ENCODE measurements around the gene GABARAP. TPM values are rescaled to one million over a fixed set of nuclear protein-coding genes. Genes with fewer than 3 reads are reported as not detected.

The GABARAP gene
- total RNA-seq: 100 to 1,000 TPM; 187 to 446 TPM

DNA sequence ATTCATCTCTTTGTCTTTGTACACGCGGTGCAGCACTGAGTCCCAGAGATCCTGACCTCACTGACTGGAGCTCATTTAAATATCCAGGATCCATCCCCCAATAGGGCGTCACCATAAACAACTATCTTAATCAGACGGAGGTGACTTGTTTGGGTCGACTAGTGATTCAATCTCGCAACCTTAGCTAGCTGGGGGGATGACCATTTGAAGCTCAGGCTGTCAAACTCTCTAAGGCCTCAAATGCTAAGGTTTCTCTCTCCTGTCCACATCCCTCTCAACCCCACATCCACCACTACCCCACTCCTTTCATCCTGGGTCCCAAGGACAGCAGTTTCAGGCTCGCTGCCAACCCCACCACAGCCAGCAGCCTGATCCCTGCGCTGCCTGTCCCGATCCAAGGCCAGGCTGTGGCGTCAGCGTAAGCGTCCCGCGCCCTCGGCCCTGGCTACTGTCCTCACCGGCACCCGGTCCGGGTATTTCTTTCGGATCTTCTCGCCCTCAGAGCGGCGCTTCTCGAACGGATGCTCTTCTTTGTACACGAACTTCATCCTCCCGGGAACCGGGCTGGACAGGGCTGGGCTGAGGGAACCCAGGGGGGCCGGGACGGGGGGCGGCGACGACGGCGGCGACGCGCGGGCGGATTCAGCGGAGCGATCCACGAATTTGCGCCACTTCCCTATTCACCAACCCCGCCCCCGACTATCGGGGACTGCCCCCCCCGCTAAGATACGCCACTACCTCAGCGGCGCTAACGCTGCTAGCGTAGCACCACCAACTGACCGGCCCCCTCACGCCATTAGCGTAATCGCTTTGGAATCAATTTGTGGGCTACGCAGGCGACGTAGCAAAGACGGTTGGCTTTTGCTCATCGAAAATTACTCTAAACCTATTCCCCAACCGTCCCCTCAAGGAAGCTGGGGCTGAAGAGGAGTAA lies at the start of gene GABARAP:
Gene GABARAP, minus strand, starts transcription at position 667 of the 934 bp plus-strand sequence. Its CDS starts 119 bp downstream, at position 548.
- TF ChIP-seq, protein P1, sequence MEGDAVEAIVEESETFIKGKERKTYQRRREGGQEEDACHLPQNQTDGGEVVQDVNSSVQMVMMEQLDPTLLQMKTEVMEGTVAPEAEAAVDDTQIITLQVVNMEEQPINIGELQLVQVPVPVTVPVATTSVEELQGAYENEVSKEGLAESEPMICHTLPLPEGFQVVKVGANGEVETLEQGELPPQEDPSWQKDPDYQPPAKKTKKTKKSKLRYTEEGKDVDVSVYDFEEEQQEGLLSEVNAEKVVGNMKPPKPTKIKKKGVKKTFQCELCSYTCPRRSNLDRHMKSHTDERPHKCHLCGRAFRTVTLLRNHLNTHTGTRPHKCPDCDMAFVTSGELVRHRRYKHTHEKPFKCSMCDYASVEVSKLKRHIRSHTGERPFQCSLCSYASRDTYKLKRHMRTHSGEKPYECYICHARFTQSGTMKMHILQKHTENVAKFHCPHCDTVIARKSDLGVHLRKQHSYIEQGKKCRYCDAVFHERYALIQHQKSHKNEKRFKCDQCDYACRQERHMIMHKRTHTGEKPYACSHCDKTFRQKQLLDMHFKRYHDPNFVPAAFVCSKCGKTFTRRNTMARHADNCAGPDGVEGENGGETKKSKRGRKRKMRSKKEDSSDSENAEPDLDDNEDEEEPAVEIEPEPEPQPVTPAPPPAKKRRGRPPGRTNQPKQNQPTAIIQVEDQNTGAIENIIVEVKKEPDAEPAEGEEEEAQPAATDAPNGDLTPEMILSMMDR (IDR thresholded peaks at IDR 0.05): no peak
- Histone ChIP-seq H3K4me3 (peak within 1 kb of the TSS; percentile 92), H3K36me3 (peaks cover 28% of the 10 kb centered on the region), H3K27ac (peak within 1 kb of the TSS; percentile 95 to 97), H3K27me3 (replicated peaks; ENCODE audit: insufficient read depth) (no peaks in the 10 kb centered on the region), H3K9me3 (no peaks in the 10 kb centered on the region), H3K4me1 (ENCODE audit: control insufficient read depth in 1 of 2, low read depth in 2 of 2) (peaks cover 23 to 32% of the 10 kb centered on the region in 2 donors)
- peak; percentile 14 for ATAC-seq (ENCODE audit: insufficient number of reproducible peaks, low FRiP score, low read depth)
- peak; percentile 83 for DNase-seq (ENCODE audit: low spot score)

DNA sequence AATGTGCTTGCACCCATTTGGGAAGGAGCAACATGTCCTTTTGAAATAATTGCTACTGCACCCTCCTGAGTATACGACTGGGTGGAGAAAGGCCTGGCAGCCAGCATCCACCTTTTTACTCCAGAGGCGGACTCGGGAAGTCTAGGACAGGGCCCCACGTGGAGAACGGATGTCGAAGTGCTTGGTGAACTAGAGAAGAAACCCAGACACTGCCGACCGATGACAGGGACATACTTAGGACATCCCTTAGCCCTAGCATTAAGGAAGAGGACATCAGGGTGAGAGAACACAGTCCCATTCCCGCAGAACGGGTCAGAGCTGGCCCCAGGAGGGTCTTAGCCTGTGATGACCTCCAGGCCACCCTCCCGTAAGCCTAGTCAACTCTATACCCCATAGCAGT lies 48.4 kb upstream of the GABARAP start:
- no peak for ATAC-seq (ENCODE audit: insufficient number of reproducible peaks, low FRiP score, low read depth)

DNA sequence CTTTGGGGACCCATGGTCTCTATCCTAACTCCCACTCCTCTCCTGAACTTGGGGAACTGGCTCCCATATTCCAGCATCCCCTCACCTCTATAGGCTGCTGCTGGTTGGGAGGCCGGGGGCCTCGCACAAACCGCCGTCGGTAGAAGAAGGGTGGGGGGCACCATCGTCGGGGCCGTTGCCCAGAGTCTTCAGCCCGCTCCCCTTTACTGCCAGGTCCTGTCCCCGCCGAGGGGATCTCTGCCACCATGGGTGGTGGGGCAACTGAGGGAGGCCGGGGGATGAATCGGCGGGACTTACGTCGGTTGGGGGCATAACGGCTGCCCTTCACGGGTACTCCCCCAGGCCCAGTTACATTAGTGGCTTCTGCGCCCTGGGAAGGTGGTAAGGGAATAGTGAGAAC lies 47.9 kb upstream of the GABARAP start:
- peaks cover 5% of the 10 kb centered on the region for H3K27me3 ChIP-seq (replicated peaks; ENCODE audit: insufficient read depth)
- H3K4me3 ChIP-seq: no peak overlapping the region
- TF ChIP-seq, protein P1 (IDR thresholded peaks at IDR 0.05): no peak
- no peaks in the 10 kb centered on the region for H3K36me3 ChIP-seq
- H3K27ac ChIP-seq: no peak overlapping the region
- H3K9me3 ChIP-seq: no peaks in the 10 kb centered on the region
- ATAC-seq (ENCODE audit: insufficient number of reproducible peaks, low FRiP score, low read depth): no peak
- no peak for DNase-seq (ENCODE audit: low spot score)
- H3K4me1 ChIP-seq (ENCODE audit: control insufficient read depth in 1 of 2, low read depth in 2 of 2): peaks cover 10 to 16% of the 10 kb centered on the region in 2 donors

More for the DNA sequence above, 48.4 kb upstream of the GABARAP start:
- Histone ChIP-seq H3K36me3 (no peaks in the 10 kb centered on the region), H3K4me1 (ENCODE audit: control insufficient read depth in 1 of 2, low read depth in 2 of 2) (peaks cover 10 to 22% of the 10 kb centered on the region in 2 donors), H3K9me3 (no peaks in the 10 kb centered on the region), H3K27ac (no peak overlapping the region), H3K27me3 (replicated peaks; ENCODE audit: insufficient read depth) (peaks cover 5% of the 10 kb centered on the region), H3K4me3 (no peak overlapping the region)
- no peak for DNase-seq (ENCODE audit: low spot score)
- TF ChIP-seq, protein P1 (IDR thresholded peaks at IDR 0.05): no peak

DNA sequence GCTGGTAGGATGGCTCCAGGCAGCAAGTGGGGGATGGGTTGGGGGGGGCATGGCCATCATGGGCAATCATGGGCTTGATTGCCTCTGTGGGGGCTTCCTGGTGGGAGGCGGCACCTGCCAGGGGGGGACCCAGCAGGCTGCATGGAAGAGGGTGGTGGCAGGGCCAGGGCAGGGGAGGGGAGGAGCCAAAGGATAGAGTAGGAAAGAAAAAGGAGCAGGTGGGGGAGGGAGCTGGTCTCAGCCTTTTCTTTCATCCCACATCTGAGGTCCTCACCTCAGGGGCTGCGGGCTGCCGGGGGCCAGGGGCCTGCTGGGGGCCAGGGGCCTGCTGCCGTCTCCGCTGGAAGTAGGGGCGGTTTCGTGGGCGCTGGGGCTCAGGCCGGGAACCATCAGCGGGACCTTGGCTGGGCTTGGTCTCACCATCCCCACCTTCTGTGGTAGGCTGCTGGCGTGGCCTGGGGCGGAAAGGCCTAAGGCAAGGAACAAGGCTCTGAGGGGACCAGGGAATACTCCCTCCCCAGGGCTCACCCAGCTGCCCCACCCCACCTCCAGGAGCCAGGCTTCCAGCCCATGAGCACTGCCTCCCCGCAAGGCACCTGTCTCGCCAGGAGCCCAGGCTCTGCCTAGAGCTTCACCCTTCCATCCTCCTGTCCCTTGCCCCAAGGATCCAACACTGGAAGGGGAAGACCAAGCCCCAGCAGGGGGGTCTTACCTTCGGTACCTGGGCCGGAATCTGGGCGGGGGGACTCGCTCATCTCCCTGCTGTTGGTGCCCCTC lies 47.2 kb upstream of the GABARAP start:
- TF ChIP-seq, protein P1 (IDR thresholded peaks at IDR 0.05): no peak
- no peak overlapping the region for H3K4me3 ChIP-seq
- no peak for DNase-seq (ENCODE audit: low spot score)
- ATAC-seq (ENCODE audit: insufficient number of reproducible peaks, low FRiP score, low read depth): no peak
- H3K27me3 ChIP-seq (replicated peaks; ENCODE audit: insufficient read depth): peaks cover 5% of the 10 kb centered on the region
- H3K4me1 ChIP-seq (ENCODE audit: control insufficient read depth in 1 of 2, low read depth in 2 of 2): peaks cover 4 to 9% of the 10 kb centered on the region in 2 donors
- H3K9me3 ChIP-seq: no peaks in the 10 kb centered on the region
- H3K27ac ChIP-seq: no peak overlapping the region
- H3K36me3 ChIP-seq: no peaks in the 10 kb centered on the region

DNA sequence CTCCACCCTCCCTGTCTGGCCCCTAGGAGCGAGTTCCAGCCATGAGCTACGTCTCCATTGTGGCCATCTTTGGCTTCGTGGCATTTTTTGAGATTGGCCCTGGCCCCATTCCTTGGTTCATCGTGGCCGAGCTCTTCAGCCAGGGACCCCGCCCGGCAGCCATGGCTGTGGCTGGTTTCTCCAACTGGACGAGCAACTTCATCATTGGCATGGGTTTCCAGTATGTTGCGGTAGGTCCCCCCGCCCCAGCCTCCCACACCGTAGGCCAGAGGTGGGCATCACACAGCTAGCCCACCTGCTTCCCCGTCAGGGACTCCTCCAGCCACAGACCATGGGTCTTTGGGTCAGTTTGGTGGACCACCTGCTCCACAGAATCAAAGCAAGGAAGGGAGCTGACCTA lies 43.4 kb upstream of the GABARAP start:
- DNase-seq (ENCODE audit: low spot score) (no peak), ATAC-seq (ENCODE audit: insufficient number of reproducible peaks, low FRiP score, low read depth) (no peak)
- no peaks in the 10 kb centered on the region for H3K9me3 ChIP-seq
- no peaks in the 10 kb centered on the region for H3K36me3 ChIP-seq
- H3K4me1 ChIP-seq (ENCODE audit: control insufficient read depth in 1 of 2, low read depth in 2 of 2): peaks cover 13 to 19% of the 10 kb centered on the region in 2 donors
- no peak overlapping the region for H3K27ac ChIP-seq
- TF ChIP-seq, protein P1 (IDR thresholded peaks at IDR 0.05): no peak
- H3K4me3 ChIP-seq: no peak overlapping the region
- H3K27me3 ChIP-seq (replicated peaks; ENCODE audit: insufficient read depth): no peaks in the 10 kb centered on the region

Data from thoracic aorta (tissue), 2 donors.